Renal cortical epithelial cell (primary cell): ENCODE data around the gene ZNF846. TPM values are rescaled to one million over a fixed set of nuclear protein-coding genes. Genes with fewer than 3 reads are reported as not detected.

ENCODE experiments used
- total RNA-seq: library from RNA; depleted of rRNA; stranded (reverse); fragments of >200 nt; gene quantifications from 2 replicates; pipeline ENCODE4 v1.2.3, GENCODE V29; 2014

The ZNF846 gene
- total RNA-seq, 1 donor from 2014 or later: 25.8 TPM

Other genes starting within 250 kb of the ZNF846 start
- gene ZNF426, start 230.1 kb downstream of the ZNF846 start, total RNA-seq: 28.8 and 34.1 TPM in 2 replicates
- gene ZNF121, start 184.2 kb downstream of the ZNF846 start, total RNA-seq: 63.4 and 69.6 TPM in 2 replicates
- gene ZNF561, start 147.5 kb downstream of the ZNF846 start, total RNA-seq: 34.6 and 70.2 TPM in 2 replicates
- 57.3 and 59.4 TPM in 2 replicates for gene ZNF562, start 93.6 kb downstream of the ZNF846 start, total RNA-seq
- gene FBXL12, start 50.3 kb upstream of the ZNF846 start, total RNA-seq: 9.7 and 16.7 TPM in 2 replicates
- 229 and 449 TPM in 2 replicates for gene UBL5, start 59.2 kb upstream of the ZNF846 start, total RNA-seq
- 92.3 and 112 TPM in 2 replicates for gene PIN1, start 66.6 kb upstream of the ZNF846 start, total RNA-seq
- gene OLFM2, start 167.8 kb upstream of the ZNF846 start, total RNA-seq: 0.87 and 4.9 TPM in 2 replicates
- gene COL5A3, start 241.8 kb upstream of the ZNF846 start, total RNA-seq: not detected in 2 replicates
- not detected in 2 replicates for gene RDH8, start 244.7 kb upstream of the ZNF846 start, total RNA-seq